ENCODE data around the gene ANKRD13A.
"Not testable (repeated sequence)": the region's sequence is repeated elsewhere in the genome, so short reads cannot be mapped to it uniquely, and the experiment has no call there.

Gene ANKRD13A

DNA sequence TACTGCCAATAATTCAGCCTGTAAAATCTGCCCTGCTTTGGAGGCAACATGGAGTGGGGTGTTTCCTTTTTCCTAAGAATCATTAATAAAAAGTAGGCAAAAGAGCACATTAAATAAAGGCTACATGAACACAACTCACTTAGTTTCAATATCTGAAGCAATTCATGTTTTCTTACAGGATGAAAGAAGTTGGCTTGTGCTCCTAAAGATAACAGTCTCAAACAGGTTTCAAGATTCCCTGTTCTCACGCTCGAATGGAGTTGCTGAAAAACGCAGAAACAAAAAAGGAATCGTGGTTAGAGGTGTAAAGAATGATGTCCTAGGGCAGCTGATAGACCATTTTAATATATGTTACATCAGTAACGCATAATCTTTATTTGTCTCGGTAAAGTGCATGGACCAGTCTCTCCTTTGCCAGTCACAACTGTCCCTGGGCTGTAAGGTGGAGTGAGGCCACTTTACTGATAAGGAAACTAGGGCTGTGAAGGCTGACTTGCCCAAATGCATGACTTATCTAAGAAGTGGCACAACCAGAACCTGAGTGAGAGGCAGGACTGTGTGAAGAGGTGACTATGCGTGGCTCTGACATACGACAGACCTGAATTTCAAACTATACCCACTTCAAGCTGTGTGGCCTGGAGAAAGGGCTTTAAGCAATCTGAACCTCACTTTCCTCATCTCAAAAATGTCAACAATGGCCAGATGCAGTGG lies 15.6 kb upstream of the ANKRD13A start:
- no peak for DNase-seq (ENCODE audit: low read depth)

DNA sequence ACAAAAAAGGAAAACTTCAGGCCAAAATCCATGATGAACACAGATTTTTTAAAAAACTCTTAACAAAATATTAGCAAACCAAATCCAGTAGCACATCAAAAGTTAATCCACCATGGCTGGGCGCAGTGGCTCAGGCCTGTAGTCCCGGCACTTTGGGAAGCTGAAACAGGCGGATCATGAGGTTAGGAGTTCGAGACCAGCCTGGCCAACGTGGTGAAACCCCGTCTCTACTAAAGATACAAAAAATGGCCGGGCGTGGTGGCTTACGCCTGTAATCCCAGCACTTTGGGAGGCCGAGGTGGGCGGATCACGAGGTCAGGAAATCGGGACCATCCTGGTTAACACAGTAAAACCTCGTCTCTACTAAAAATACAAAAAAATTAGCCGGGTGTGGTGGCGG lies 13.0 kb upstream of the ANKRD13A start:
- not testable (repeated sequence) for DNase-seq (ENCODE audit: low read depth)

DNA sequence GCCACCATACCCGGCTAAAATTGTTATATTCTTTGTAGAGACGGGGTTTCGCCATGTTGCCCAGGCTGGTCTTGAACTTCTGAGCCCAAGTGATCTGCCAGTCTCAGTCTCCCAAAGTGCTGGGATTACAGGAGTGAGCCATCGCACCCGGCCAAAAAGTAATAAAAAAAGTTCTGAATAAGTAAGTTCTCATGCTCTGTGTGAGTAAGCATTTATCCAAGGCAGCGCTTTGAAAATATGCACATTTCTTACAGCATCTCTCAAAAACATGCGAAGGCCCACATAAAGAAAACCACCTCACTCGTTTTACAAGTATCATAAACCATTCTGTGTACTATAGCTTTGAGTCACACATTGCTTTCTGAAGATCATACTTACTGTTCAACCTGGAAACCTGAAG lies 11.6 kb upstream of the ANKRD13A start:
- DNase-seq (ENCODE audit: low read depth): no peak

DNA sequence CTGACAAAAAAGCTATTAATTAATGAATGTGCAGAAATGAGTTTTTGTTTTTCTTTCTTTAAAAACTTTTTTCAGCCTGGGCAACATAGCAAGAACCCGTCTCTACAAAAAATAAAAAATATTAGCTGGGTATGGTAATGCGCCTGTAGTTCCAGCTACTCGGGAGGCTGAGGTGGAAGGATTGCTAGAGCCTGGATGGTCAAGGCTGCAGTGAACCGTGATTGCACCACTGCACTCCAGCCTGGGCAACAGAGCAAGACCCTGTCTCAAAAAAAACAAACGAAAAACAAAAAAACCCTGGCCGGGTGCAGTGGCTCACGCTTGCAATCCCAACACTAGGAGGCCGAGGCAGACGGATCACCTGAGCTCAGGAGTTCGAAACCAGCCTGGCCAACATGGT lies 11.0 kb upstream of the ANKRD13A start:
- no peak for DNase-seq (ENCODE audit: low read depth)

DNA sequence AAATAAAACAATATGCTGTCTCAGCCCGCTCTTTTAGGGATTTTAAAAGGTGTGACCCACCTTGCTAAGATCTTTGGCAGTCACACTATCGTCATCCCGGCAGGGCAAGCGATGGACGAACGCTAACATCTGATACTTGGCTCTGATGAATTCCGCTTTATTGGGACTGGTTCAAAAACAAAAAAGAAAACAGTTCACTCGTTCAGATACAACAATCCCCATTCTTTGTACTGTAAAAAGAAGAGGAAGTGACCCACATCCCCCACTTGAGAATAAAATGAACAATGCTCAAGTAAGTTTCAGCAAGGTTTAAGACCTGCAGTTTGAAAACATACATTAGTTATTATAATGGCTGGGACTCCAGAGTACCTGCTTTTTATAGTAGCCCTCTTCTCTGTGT lies 10.3 kb upstream of the ANKRD13A start:
- no peak for DNase-seq (ENCODE audit: low read depth)

DNA sequence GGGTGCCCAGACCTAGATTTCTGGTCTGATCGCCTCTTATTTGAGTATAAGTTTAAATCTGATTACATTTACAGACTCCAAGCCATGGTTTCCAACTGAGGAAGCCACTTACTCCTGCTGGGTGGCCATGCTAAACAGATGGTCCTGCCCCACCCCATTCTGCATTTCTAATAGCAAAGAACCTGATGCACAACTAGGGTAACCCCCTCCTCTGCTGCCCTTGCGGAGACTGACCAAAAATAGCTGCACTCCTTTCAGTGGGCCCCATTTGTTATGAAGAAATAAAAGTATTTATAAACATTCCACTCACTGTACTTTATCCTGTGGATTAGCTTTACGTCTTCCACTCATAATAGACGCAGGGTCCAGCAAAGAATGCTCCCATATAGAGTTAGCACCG lies 9.8 kb upstream of the ANKRD13A start:
- DNase-seq (ENCODE audit: low read depth): no peak

DNA sequence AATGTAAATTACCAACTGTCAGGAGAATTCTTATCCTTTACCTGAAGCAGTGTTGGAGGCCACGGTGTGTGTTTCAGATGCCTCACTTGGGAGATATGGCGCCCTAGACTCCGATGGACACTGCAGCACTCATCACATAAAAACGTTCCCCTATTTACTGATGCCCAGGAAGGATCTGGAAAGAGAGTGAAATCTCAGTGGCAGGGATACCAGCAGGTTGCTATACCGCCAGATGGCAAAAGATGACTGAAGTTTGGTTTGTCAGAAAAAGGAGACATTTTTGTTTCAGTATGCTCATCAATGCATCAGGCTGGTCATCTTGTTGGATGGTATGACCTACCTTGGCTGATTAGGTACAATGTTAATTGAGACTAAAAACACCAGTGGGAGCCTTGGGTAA lies 7.6 kb upstream of the ANKRD13A start:
- DNase-seq (ENCODE audit: low read depth): no peak

DNA sequence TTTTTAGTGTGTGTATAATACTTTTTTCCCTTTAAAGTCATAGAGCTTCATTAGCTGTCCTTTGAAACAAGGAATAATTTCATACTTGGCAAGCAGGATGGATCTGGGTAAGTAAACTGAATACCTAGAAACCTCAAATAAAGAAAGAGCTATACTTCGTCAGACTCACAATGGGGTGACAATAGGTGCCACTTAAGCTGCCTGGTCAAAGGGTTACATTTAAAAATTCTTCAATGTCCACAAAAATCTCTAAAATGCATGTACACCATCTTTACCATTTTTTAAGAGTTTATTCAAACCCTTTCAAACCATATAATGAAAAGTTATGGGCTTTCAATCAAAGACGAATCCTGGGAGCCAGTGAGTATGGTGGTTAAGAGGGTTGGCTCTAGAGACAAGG lies 6.1 kb upstream of the ANKRD13A start:
- no peak for DNase-seq (ENCODE audit: low read depth)

DNA sequence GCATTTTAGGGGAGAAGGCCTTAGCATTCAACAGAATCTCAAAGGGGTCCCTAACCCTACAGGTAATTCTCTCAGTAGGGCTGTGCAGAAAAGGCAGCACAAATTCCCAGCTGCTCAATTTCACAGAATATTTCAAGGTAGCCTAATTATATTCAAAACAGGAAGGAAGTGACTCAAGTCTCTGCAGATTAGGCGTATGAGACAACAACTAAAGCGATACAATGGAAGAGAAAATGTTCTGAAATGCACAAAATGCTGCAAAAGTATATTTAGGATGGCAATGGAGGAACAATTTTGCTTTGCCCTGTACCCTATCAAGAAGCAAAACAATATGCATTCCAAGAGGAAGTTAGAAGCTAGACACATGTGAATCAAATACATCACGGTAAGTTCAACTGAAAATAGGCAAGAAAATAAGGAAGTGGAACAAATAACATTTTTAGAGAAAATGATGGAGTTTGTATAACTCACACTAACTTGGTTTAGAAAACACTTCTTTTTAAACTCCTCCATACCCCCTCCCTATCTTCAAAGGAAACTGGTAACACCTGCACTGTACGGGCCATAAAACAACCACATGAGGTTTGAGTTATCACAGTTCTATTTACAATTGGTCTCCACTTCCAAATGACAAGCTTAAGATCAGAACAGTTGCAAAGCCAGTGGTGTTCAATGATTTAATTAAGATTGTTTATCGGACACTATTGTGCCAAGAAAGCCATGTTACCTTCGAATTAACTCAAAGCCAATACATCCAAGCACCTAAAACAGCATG lies 4.6 kb upstream of the ANKRD13A start:
- DNase-seq (ENCODE audit: low read depth): no peak

DNA sequence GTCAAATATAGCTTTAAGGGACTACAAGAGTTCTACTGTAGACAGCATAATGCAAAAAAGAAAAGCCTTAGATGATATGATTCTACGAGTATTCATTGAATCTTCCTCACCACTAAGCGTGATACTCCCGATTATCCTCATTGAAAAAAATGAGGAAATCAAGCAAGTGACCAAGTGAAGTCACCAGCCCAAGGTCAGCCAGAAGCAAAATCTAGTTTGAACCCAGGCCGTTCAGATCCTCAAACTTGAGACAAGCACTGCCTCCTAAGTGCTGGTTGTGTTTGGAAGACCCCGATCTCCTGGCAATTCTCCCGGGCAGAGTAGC lies 3.9 kb upstream of the ANKRD13A start:
- no peak for DNase-seq (ENCODE audit: low read depth)

DNA sequence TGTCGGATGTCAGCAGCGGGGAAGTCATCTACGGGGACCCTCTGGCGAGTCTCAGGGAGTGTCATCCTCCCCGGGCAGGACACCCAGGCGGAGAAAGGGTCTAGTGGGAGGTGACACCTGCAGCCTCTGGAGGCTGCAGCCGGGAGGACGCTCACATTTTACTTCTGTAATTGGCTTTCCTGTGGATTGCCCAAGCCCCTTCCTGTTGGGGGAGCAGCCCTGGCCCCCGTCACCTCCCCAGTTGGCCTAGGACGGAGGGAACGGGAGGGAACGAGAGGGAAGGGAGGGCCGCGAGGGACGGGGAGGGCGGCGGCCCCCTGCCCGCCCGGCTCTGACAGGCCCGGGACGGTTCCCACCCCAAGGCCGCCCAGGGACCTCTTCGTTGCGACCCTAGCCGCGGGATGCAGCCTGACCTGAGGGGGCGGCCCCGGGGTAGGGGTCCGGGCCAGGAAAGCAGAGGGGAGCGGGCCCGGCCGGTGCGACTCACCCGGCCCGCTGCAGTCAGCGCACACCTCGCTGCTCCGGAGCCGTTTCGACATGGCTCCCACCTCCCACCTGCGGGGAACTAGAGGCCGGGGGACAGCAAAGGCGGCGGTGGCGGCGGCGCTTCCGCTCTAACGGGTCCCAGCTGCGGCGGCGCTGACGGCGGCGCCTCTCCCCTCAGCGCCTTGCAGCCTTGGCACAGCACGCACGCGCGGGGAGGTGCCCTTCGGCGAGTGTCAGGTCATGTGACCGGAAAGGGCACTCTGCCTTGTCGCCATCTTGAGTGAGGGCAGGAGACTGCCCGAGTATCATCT lies 3.3 kb upstream of the ANKRD13A start, which contains the start of gene GIT2:
TSS of gene GIT2 (minus strand) at position 683 of the 797 bp plus-strand sequence. CDS start at position 539, 144 bp downstream.
- DNase-seq (ENCODE audit: low read depth): peak; percentile 92

DNA sequence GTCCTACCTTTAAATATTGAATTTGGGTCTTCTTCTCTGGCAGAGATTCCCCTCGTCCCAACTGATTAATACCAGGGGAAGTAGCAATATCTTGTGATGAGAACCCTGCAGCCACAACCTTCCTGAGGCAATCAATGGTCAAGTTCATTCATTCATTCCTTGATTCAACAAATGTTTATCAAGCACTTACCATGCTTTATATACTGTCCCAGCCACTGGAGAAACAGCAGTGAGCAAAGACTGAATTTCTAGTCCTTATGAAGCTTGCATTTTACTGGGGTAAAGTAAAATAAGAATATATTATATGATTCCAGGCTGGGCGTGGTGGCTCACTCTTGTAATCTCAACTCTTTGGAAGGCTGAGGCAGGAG lies 2.8 kb upstream of the ANKRD13A start:
- DNase-seq (ENCODE audit: low read depth): no peak

DNA sequence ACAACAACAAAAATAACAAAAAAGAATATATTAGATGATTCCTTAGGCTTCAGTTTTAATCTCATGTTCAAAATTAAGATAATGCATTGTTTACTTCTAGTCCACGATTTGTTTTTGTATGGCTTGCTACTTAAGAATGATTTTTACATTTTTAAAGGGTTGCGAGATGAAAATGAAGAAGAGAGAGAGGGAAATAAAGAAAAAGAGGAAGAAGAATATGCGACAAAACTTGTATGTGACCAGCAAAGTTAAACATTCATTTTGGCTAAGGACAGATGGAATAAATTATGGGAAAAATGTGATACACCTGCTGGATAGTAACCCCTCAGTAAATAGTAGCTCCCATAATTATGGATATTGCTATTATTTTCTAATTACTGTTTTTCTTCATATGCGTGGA lies 1.8 kb upstream of the ANKRD13A start:
- no peak for DNase-seq (ENCODE audit: low read depth)

DNA sequence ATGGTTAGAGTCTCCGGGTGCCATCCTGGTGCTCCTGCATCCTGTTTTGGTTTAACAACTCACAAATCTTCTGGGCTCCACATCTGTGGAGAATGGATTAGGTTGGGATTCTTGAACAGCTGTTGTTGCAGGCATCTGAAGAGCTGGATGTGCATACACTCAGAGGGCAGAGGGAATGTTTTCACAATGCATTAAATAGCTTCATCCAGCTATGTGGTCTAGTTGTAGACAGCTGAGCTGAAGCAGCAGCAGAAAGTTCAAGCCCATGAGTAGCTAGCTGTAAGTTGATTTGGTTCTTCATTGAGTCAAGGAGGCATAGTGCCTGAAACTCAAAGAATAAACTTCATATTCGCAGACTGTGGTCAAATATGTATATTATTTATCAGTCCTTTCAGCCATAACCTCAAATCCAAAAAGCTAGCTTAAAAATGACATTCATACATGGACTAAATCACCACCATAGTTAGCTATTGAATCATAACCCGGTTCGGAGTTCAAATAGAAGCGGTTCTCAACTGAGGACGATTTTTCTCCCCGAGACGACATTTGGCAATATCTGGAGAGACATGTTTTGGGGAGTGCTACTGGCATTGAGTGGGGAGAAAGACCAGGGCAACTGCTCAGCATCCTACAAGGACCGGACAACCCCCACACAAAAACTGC lies 858 bp upstream of the ANKRD13A start:
- DNase-seq (ENCODE audit: low read depth): no peak

DNA sequence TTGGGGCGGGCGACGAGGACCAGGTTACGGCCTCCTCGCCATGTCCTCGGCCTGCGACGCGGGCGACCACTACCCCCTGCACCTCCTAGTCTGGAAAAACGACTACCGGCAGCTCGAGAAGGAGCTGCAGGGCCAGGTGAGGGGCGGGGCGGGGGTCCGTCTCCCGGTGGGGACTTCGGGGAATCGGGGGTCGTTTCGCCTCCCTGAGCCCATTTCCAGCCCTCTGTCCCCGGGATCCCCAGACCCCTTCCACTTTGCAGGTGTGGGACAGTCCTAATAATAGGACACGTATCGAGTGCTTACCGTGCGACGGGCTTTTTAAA lies 380 bp downstream of the ANKRD13A start:
- no peak for DNase-seq (ENCODE audit: low read depth)

DNA sequence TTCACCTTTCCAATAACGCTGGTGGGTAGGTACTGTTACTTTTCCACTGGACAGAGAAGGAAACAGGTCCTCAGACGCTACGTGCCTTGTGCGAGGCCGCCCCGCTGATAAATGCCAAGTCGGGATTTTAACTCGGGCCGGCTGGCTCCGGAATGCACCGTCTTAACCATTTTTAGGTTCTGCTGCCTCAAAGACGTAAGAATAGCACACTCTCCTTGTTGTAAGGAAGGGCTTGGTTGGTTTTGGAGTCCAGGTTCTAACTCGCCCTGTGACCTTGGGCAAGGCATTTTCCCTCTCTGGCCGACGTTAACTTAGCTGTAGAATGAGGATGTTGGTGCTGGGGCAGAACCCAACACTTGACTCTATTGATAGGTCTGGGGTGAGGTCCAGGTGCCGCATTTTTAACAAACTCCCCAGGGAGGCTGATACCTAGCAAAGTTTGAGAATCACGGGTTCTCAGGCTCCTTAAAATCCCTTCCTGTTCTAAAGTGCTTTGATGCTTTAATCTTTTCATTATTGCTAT lies 814 bp downstream of the ANKRD13A start:
- DNase-seq (ENCODE audit: low read depth): no peak

DNA sequence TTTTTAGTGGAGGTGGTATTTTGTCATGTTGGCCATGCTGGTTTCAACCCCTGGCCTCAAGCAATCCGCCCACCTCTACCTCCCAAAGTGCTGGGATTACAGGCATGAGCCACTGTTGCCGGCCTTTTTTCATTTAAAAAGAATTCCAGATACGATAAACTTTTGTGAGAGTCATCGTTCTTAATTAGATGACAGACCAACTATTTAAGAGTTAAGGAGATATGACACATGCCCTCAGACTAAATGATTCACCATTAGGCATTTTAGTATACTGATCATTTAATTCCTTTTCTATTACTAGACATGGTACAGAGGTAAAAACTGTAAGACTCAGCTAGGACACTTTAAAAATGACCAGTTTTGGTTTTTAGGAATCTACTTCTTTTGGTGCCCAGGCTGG lies 2.4 kb downstream of the ANKRD13A start:
- DNase-seq (ENCODE audit: low read depth): no peak

DNA sequence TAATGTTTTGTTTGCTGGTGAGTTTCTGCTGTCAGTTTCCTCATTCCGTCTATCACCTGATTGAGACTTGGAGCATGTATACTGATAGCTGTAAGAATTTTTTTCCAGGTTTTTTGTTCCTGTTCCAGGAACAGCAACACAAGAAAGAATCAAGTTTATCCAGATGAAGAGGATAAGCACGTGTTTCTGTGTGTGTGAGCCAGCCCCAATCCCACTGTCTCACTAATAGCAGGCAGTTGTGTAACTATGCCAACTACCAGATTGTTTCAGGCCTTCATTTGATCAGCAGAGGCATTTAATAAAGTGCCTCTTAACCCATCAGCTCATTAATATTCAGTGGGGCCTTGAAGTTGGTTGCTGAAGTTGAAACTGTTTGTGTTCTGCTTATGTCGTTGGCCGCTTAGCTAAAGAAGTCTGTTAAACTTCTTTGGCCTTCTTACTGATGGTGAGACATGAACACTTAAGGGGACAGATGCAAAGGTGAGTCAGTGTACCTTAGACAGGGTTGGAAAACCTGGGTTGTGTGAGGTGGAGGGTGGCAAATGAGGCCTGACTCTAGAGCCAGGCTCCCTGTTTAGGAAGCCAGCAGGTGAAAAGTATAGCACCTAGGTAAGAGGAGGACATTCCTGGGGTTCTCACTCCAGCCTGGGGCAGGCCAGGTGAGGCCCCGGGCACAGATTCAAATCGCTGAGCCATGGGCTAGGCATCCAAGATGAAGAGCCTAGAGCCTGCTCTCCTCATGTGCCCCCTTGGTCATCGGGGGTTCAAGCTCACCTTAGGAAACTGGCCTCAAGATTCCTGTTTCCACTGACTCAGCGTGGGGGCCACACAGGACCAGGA lies 3.7 kb downstream of the ANKRD13A start:
- DNase-seq (ENCODE audit: low read depth): no peak

DNA sequence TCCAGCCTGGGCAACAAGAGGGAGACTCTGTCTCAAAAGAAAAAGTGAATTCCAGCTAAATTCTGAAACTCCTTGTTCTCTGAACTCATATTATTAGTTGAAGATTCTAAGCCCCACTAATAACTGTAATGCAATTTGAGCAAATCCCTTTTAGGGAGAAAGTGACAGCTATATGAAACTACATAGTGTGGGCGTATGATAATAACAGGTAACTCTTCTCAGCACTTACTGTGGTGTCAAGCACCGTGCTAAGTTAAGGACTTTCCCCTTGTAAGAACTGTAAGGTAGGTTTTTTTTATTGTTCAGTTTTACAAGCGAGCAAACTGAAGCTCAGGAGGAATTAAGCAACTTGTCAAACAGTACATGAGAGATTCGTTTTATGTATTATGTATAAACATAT lies 5.4 kb downstream of the ANKRD13A start:
- DNase-seq (ENCODE audit: low read depth): no peak

DNA sequence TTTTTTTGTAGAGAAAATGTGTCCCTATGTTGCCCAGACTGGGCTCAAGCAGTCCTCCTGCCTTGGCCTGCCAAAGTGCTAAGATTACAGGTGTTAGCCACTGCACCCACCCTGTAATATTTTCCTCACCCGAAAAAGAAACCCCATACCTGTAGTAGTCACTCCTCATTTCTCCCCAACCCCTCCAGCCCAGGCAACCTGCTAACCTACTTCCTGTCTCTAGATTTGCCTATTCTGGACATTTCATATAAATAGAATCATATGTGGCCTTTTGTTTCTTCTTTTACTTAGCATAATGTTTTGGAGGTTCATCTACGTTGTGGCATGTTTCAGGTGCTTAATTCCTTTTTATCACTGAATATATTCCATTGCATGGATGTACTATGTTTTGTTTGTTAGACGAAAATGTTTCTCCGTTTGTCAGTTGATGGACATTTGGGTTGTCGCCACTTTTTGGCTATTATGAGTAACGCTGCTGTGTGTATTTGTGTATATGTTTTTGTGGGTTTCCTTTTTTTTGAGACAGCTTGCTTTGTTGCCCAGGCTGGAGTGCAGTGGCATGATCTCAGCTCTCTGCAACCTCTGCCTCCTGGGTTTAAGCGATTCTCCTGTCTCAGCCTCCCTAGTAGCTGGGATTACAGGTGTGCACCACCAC lies 6.2 kb downstream of the ANKRD13A start:
- DNase-seq (ENCODE audit: low read depth): no peak

DNA sequence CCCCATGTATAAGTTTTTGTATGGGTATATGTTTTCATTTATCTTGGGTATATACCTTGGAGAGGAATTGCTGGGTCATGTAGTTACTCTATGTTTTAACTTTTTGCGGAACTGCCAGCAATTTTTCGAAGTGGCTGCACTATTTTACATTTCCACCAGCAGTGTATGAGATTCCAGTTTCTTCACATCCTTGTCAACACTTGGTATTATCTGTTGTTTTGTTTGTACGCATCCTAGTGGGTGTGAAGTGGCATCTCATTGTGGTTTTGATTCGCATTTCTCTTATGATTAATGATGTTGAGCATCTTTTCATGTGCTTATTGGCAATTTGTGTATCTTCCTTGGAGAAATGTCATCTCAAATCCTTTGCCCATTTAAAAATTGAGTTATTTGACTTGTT lies 6.9 kb downstream of the ANKRD13A start:
- no peak for DNase-seq (ENCODE audit: low read depth)

Measured in stimulated activated CD8-positive, alpha-beta memory T cell treated with anti-CD3 and anti-CD28 coated beads, Interleukin-4, amount 100 ng/mL, for 24 hours (primary cell).